KG1 (cell line): ENCODE data around the gene ALDH3B2.
A peak's percentile ranks its signal among the peaks of the same experiment; 100 is the strongest.
"Not testable (repeated sequence)": the region's sequence is repeated elsewhere in the genome, so short reads cannot be mapped to it uniquely, and the experiment has no call there.

ENCODE experiments used
- DNase-seq: peaks from one replicate; lab custom pipeline; 2025; lab: John Stamatoyannopoulos, UW

The ALDH3B2 gene

DNA sequence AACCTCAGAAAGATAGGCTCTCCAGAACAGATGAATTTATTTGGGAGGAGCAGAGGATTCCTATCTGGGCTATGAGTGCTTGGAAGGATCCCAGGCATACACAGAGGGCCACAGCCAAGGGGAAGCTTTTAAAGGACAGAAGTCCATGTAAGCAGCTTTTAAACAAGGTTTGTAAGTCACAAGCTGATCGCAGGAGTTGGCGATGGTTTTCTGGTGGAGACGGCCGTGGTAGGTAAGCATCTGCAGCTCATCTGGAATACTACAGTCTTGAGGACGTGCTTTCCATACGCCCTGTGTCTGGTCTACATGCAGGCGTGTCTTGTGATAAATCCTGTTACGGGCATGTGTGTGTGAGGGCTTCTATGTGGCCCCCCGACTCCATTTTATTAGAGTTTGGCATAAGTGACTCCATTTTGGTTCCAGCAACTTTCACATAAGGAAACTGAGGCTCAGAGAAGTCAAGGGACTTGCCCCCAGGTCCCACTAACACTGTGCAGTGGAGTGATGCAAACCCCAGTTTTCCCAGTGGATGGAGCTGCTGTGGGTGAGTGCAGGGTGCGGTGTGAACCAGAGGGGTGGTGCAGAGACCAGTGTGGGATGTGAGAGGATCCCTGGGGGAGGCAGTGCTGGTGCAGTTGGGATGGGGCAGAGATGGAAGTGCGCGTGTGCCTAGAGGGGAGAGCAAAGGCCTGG, 12.1 kb downstream of the ALDH3B2 start:
- DNase-seq: no peak

DNA sequence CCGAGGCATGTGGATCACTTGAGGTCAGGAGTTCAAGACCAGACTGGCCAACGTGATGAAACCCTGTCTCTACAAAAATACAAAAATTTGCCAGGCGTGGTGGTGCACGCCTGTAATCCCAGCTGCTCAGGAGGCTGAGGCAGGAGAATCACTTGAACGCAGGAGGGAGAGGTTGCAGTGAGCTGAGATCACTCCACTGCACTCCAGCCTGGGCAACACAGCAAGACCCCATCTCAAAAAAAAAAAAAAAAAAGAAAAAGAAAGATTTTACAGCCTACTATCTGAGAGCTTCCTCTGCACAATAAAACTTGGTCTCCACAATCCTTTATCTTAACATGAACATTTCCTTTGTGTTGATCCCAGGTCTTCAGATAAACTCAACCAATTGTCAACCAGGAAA, 13.7 kb downstream of the ALDH3B2 start:
- DNase-seq: not testable (repeated sequence)

GRCh38 chr11:67659651-67660165, 14.7 kb downstream of the ALDH3B2 start:
- DNase-seq: not testable (repeated sequence)

DNA sequence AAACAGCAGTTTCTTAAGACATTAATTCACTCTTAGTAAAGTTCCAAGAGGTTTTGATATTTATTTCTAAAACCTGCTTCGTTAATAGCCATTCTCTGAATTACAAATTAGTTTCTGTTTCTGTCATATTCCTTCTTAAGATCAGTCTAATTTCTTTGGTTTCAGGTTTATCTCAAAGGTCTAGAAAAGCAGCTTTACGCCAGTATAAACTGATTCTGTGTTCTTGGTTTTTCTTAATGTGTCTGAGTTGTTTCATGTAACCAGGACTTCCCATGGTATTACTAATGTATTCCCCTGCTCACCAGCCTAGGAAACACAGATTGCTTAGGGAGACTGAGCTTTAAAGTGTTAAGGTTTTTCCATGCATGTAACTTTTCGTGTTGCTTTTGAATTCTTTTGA, 17.1 kb downstream of the ALDH3B2 start:
- no peak for DNase-seq

GRCh38 chr11:67656278-67656922, 18.0 kb downstream of the ALDH3B2 start:
- no peak for DNase-seq

DNA sequence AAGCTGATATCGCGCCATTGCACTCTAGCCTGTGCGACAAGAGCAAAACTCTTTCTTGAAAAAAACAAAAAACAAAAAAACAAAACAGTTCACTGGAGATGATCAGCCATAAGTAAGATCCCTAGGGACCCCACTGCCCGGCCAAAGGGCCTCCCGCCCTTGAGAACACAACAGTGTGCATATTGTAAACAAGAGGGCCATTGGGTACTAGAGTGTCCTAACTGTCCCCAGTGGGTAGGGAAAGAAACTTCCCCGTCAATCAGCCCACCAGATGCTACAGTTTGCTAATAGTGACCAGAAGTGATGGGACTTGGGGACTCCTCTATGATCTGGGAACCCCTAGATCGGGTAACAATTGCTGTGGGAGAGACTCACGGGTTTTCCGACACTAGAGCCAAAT, 20.2 kb downstream of the ALDH3B2 start:
- DNase-seq: no peak

DNA sequence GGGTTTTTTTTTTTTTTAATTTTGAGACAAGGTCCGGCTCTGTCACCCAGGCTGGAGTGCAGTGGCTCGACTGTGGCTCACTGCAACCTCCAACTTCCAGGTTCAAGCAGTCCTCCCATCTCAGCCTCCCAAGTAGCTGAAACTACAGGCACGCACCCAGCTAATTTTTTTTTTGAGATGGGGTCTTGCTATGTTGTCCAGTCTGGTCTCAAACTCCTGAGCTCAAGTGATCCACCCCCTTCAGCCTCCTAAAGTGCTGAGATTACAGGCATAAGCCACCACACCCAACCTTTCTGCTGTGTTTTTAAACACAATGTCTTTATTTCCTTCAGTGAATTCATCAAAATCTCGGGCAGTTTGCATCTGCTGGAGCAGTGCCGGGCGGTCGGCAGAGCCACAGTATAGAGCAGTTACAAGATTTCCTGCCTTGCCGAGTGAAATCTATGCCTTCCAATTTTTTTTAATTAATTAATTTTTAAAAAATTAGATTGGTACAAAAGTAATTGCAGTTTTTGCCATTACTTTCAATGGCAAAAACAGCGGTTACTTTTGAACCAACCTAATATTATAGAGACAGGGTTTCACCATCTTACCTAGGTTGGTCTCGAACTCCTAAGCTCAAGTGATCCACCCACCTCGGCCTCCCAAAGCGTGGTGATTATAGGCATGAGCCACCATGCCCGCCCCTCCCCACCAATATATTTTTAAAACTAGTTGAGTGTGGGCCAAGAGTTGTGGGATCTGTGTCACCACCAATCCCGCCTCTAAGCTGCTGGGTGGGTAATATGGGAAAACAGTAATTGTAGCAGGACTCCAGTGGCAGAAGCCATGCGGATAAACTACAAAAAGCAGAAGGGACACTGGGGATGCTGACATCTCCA, 21.2 kb downstream of the ALDH3B2 start:
- no peak for DNase-seq

GRCh38 chr11:67651976-67652781, 22.2 kb downstream of the ALDH3B2 start:
- no peak for DNase-seq

- no peak for DNase-seq
Measured at GRCh38 chr11:67649634-67650510, 24.6 kb downstream of the ALDH3B2 start.

GRCh38 chr11:67648796-67649613, 25.4 kb downstream of the ALDH3B2 start:
- DNase-seq: peak; percentile 83

- DNase-seq: no peak
Measured at GRCh38 chr11:67648140-67648795, 26.2 kb downstream of the ALDH3B2 start.

- DNase-seq: no peak
Measured at GRCh38 chr11:67647471-67647870, 27.0 kb downstream of the ALDH3B2 start.

DNA sequence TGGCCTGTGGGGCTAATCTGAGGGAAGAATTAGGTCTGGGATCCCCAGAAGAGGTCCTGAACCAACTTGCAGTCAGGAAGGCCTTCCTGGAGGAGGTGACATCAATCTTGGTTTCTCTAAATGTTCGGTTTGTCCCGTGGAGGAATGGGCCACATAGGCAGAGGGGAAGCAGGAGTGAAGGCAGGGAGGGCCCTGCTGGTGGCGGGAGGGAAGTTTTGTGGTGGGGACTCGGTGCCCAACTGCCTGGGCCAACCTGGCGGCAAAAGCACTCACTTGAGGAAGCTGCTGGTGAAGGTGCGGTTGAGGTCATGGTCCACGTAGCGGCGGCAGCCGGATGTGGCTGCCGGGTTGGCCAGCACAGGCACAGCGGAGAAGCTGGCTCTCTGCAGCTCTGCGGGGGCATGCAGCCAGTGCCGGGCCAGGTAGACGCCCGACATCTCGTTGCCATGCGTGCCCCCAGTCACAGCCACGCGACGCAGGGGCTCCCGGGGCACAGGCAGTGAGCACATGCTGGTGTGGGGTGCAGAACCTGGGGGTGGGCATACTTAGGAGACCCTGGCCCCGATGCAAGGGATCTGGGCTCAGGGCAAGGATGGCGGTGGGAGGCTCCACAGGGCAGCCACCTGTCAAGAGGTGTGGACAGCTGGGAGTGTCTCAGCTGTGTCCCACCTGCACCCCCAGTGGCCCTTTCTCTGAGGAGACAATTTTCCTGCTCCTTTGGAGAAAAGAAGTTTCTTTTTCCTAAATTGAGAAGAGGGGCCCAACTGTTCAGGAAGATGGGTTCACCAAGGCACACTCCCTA, 27.7 kb downstream of the ALDH3B2 start:
- peak; percentile 65 for DNase-seq

DNA sequence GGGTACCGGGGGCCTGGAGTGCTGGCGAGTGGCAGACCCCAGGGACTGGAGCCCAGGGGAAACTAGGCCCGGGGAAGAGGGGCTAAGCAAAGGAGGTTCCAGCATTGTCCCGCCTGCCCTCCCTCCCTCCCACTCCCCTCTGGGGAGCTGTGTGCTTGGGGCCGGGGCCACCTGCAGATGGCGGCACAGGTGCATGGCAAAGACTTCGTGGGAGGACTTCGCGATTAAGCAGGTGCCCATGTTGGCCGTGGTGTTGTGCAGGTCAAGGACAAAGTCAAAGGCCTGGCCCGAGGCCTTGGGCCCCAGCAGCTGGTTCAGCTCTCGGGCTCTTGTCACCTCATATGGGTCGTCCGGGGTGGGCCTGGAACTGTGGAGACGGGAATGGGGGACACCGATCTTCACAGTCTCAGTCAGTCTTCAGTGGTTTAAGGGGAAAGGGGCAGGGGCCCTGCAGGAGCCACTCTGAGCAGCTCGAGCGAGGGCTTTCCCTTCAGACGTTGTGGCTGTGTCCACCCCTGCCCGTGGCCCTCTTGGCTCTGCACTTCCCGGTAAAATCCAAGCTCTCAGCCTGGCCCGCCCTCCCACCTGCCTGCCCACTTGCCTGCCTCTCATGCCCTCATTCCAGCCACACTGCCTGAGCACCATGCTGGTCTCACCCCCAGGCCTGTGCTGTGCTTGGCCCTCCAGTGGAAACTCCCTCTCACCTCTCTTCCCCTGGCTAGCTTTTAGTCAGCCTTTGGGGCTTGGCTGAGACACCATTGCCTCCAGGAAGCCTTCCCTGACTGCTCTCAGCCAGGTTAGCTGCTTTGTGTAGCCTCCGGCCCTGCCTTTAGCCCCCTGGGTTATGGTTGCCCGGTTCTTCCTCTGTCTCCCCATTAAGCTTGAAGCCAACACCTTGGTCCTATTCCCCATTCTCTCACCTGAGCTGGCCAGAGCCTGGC, 28.6 kb downstream of the ALDH3B2 start:
- no peak for DNase-seq

DNA sequence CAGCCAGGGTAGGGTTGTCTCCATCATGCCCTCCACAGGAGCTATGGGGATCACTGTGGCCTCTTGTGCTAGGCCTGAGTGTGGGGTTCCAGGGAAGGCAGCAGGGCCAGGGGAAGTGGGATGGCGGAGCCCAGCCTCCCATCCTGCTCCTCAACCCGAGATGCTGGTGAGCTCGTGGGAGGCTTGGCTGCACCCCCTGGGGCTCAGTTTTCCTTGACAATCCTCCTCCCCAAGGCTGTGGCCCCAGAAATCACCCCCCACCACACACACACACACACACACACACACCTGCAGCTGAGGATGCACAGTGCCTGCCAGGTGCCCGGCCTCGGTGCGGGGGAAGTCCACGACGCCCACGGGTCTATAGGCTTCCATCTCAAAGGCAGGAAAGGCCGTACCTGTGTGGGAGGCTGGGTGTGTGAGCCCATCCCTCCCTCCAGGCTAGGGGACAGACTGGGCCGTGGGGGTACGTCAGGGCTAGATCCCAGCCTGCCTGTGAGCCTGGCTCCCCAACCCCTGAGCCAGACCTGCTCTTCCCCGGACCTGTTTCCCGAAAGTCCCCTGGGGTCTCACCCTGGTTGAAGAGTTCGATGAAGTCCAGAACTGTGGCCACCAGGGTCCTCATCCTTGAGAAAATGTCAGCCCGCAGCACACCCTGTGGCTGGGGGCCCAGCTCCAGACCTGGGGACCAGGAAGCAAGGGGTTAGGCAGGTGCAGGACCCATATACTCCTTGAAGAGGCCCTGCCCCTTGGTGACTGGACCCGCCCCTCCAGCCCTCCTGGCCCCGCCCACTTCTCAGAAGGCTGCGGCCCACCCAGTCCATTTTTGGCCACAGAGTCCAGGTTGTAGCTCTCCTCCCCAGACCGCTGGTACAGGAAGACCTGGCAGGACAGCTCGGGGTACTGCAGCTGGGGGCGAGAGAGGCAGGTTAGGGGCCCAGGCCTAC, 29.7 kb downstream of the ALDH3B2 start:
- no peak for DNase-seq

GRCh38 chr11:67644042-67644441, 30.4 kb downstream of the ALDH3B2 start:
- no peak for DNase-seq
